IMR-90 (cell line): Measurements from ENCODE around the gene NPAS3. TPM values are rescaled to one million over a fixed set of nuclear protein-coding genes. Genes with fewer than 3 reads are reported as not detected.

ENCODE experiments used
- ATAC-seq: fragments of 200-7000 bp; cut with Tn5 transposase; 2 replicates; pipeline ENCODE4 v1.9.1; 2020; ENCODE audit warnings: low read depth, mild to moderate bottlenecking, moderate library complexity
- BruUV-seq: library from RNA; stranded (reverse); fragments of 400-500 nt; replicated peaks from 2 replicates; lab custom pipeline; 2021; lab: Mats Ljungman, UMichigan
- CTCF ChIA-PET: fragments of 300-600 bp; formaldehyde crosslinking; extraction: SDS; loops from one replicate; lab custom pipeline; 2021; ENCODE audit warnings: antibody characterized with exemption; lab: Yijun Ruan, JAX
- POLR2A ChIA-PET: fragments of 300-600 bp; sonication (Branson Sonifier 250); formaldehyde crosslinking; loops from one replicate; lab custom pipeline; 2022; ENCODE audit warnings: antibody characterized with exemption; ENCODE audit not compliant: unreplicated experiment; lab: Charles Lee
- DNase-seq: peaks from one replicate; pipeline ENCODE4 v3.0.0; 2013
- H2AFZ ChIP-seq: replicated peaks from 2 replicates; pipeline ENCODE3; 2013; ENCODE audit warnings: low read length, mild to moderate bottlenecking; ENCODE audit not compliant: poor library complexity
- H2AK5ac ChIP-seq: 2 replicates; pipeline ENCODE4 v1.6.1; 2013; ENCODE audit warnings: low read depth, low read length, inconsistent platforms
- H2AK9ac ChIP-seq: replicated peaks from 2 replicates; pipeline ENCODE3; 2013; ENCODE audit warnings: mild to moderate bottlenecking, low read depth, low read length, moderate library complexity; ENCODE audit not compliant: poor library complexity
- H2BK120ac ChIP-seq: 2 replicates; pipeline ENCODE4 v1.6.1; 2013; ENCODE audit warnings: low read depth, low read length, inconsistent platforms
- H2BK15ac ChIP-seq: 3 replicates; pipeline ENCODE4 v1.6.1; 2013; ENCODE audit warnings: low read depth, low read length, inconsistent platforms
- H2BK20ac ChIP-seq: 2 replicates; pipeline ENCODE4 v1.6.1; 2013; ENCODE audit warnings: low read depth, mild to moderate bottlenecking, inconsistent platforms, low read length, moderate library complexity
- H2BK5ac ChIP-seq: 2 replicates; pipeline ENCODE4 v1.6.1; 2013; ENCODE audit warnings: mild to moderate bottlenecking, low read depth, low read length, inconsistent platforms; ENCODE audit not compliant: poor library complexity, severe bottlenecking
- H3K14ac ChIP-seq: replicated peaks from 2 replicates; pipeline ENCODE4 v1.6.1; 2013; ENCODE audit warnings: low read depth, low read length, inconsistent platforms
- H3K18ac ChIP-seq: 2 replicates; pipeline ENCODE4 v1.6.1; 2013; ENCODE audit warnings: low read depth, low read length, control low read depth
- H3K23ac ChIP-seq: 2 replicates; pipeline ENCODE4 v1.6.1; 2013; ENCODE audit warnings: low read depth, low read length, inconsistent platforms
- H3K27ac ChIP-seq: 2 replicates; pipeline ENCODE4 v1.5.1; 2013; ENCODE audit warnings: mild to moderate bottlenecking, control low read depth, low read length; ENCODE audit not compliant: insufficient read depth
- H3K27me3 ChIP-seq: 2 replicates; pipeline ENCODE4 v1.6.1; 2013; ENCODE audit warnings: low read length; ENCODE audit not compliant: control insufficient read depth, insufficient read depth
- H3K36me3 ChIP-seq: 2 replicates; pipeline ENCODE4 v1.6.1; 2013; ENCODE audit warnings: low read length, mixed read lengths; ENCODE audit not compliant: control insufficient read depth, insufficient read depth
- H3K4ac ChIP-seq: 2 replicates; pipeline ENCODE4 v1.6.1; 2013; ENCODE audit warnings: low read depth, low read length, inconsistent platforms
- H3K4me1 ChIP-seq: 2 replicates; pipeline ENCODE4 v1.6.1; 2013; ENCODE audit warnings: low read length, mixed read lengths; ENCODE audit not compliant: control insufficient read depth, insufficient read depth
- H3K4me2 ChIP-seq: 2 replicates; pipeline ENCODE4 v1.6.1; 2013; ENCODE audit warnings: low read depth, mild to moderate bottlenecking, control low read depth, low read length, moderate library complexity
- H3K4me3 ChIP-seq: 2 replicates; pipeline ENCODE4 v1.5.1; 2013; ENCODE audit warnings: low read depth, mild to moderate bottlenecking, control low read depth, low read length, moderate library complexity; ENCODE audit not compliant: insufficient read depth
- H3K56ac ChIP-seq: 2 replicates; pipeline ENCODE4 v1.6.1; 2013; ENCODE audit warnings: low read length, inconsistent platforms; ENCODE audit not compliant: insufficient read depth; ENCODE audit errors: extremely low read depth
- H3K79me1 ChIP-seq, 2 experiments: 2 replicates each; pipeline ENCODE4 v1.6.1; 2013; ENCODE audit warnings: low read length in 2 of 2, inconsistent platforms in 1 of 2, low read depth in 1 of 2
- H3K9ac ChIP-seq: 2 replicates; pipeline ENCODE4 v1.6.1; 2013; ENCODE audit warnings: low read depth, low read length, control low read depth
- H3K9me1 ChIP-seq: 2 replicates; pipeline ENCODE4 v1.6.1; 2013; ENCODE audit warnings: low read length, inconsistent platforms; ENCODE audit not compliant: insufficient read depth
- H3K9me3 ChIP-seq: 2 replicates; pipeline ENCODE4 v1.6.1; 2013; ENCODE audit warnings: low read length; ENCODE audit not compliant: control insufficient read depth, insufficient read depth
- H4K20me1 ChIP-seq: 2 replicates; pipeline ENCODE4 v1.6.1; 2013; ENCODE audit warnings: low read length, inconsistent platforms; ENCODE audit not compliant: insufficient read depth
- H4K5ac ChIP-seq: 2 replicates; pipeline ENCODE4 v1.6.1; 2013; ENCODE audit warnings: mild to moderate bottlenecking, low read depth, low read length, control low read depth
- H4K8ac ChIP-seq, 2 experiments: 2 replicates each; pipeline ENCODE4 v1.6.1; 2013; ENCODE audit warnings: low read depth in 2 of 2, low read length in 2 of 2, control low read depth in 1 of 2, inconsistent platforms in 1 of 2
- H4K91ac ChIP-seq: 2 replicates; pipeline ENCODE4 v1.6.1; 2013; ENCODE audit warnings: low read depth, low read length, inconsistent platforms; ENCODE audit not compliant: insufficient read depth
- BHLHE40 ChIP-seq: fragments of 150-350 bp; IDR thresholded peaks from 2 replicates; pipeline ENCODE4 v1.6.1; 2016; ENCODE audit warnings: mild to moderate bottlenecking, low read depth, low read length
- CEBPB ChIP-seq: IDR thresholded peaks from 2 replicates; pipeline ENCODE4 v1.6.1; 2012; ENCODE audit warnings: low read depth, low read length, improper control_type of control experiment
- CHD1 ChIP-seq: IDR thresholded peaks from 2 replicates; pipeline ENCODE4 v1.6.1; 2012; ENCODE audit warnings: low read depth, low read length, improper control_type of control experiment
- CTCF ChIP-seq: conservative IDR thresholded peaks from 2 replicates; pipeline ENCODE4 v1.5.1; 2012; ENCODE audit warnings: mild to moderate bottlenecking, low read depth, low read length, improper control_type of control experiment
- ELK1 ChIP-seq: fragments of 150-350 bp; IDR thresholded peaks from 2 replicates; pipeline ENCODE4 v1.6.1; 2016; ENCODE audit warnings: low read depth, mild to moderate bottlenecking, low read length, moderate library complexity, borderline replicate concordance
- MAFK ChIP-seq: IDR thresholded peaks from 2 replicates; pipeline ENCODE4 v1.6.1; 2012; ENCODE audit warnings: low read depth, low read length, improper control_type of control experiment
- MAZ ChIP-seq: IDR thresholded peaks from 2 replicates; pipeline ENCODE4 v1.6.1; 2012; ENCODE audit warnings: low read depth, mild to moderate bottlenecking, low read length, improper control_type of control experiment, moderate library complexity, borderline replicate concordance
- MXI1 ChIP-seq: IDR thresholded peaks from 2 replicates; pipeline ENCODE4 v1.6.1; 2012; ENCODE audit warnings: low read depth, mild to moderate bottlenecking, low read length, moderate library complexity, borderline replicate concordance
- NFE2L2 ChIP-seq: fragments of 150-350 bp; IDR thresholded peaks from 2 replicates; pipeline ENCODE4 v1.6.1; 2016; ENCODE audit warnings: low read depth, mild to moderate bottlenecking, low read length
- POLR2A ChIP-seq: IDR thresholded peaks from 2 replicates; pipeline ENCODE4 v1.6.1; 2012; ENCODE audit warnings: mild to moderate bottlenecking, low read depth, low read length
- RCOR1 ChIP-seq: IDR thresholded peaks from 2 replicates; pipeline ENCODE4 v1.6.1; 2012; ENCODE audit warnings: mild to moderate bottlenecking, low read length, improper control_type of control experiment; ENCODE audit not compliant: insufficient replicate concordance
- SMC3 ChIP-seq: fragments of 150-350 bp; IDR thresholded peaks from 2 replicates; pipeline ENCODE4 v1.6.1; 2016; ENCODE audit warnings: low read depth, mild to moderate bottlenecking, antibody characterized with exemption, low read length, moderate library complexity
- USF2 ChIP-seq: fragments of 150-350 bp; IDR thresholded peaks from 2 replicates; pipeline ENCODE4 v1.6.1; 2017; ENCODE audit warnings: mild to moderate bottlenecking, antibody characterized with exemption, low read length, low read depth
- WGBS, 2 experiments: methylation state at CpG; one replicate each; pipeline versions ENCODE4 v1.1.5 to v1.1.7; 2013; ENCODE audit warnings: missing lambda C conversion rate in 2 of 2; ENCODE audit not compliant: insufficient read length in 1 of 2; ENCODE audit errors: extremely low coverage in 2 of 2; 5-methylcytosine and 5-hydroxymethylcytosine counted together
- dilution Hi-C: fragments of 300-500 bp; cut with HindIII; formaldehyde crosslinking; loops from one replicate; pipeline ENCODE4 v1.14.3; 2018; ENCODE audit warnings: low sequenced_read_pairs; ENCODE audit not compliant: unreplicated experiment
- in situ Hi-C: fragments of 300-500 bp; cut with MboI; formaldehyde crosslinking; loops from 3 replicates; pipeline ENCODE4 v1.14.3; 2019; ENCODE audit warnings: low sequenced_read_pairs, inconsistent platforms, mixed read lengths
- intact Hi-C: fragments of 100-400 bp; cut with micrococcal nuclease; formaldehyde crosslinking; loops from 2 replicates; pipeline ENCODE4 v1.10.0; 2022
- polyA plus RNA-seq, 3 experiments: library from polyadenylated mRNA; depleted of rRNA; stranded (reverse); fragments of >200 nt; gene quantifications; 2 replicates each; pipeline ENCODE4 v1.2.3, GENCODE V29; 2012; ENCODE audit warnings: low replicate concordance in 1 of 3
- total RNA-seq: library from RNA; depleted of rRNA; stranded (reverse); fragments of >200 nt; gene quantifications from 2 replicates; pipeline ENCODE4 v1.2.3, GENCODE V29; 2012

NPAS3 gene
- total and polyA plus RNA-seq, 2 of the 4 experiments (the other 2 are of a cell fraction) = not detected

- Histone ChIP-seq H3K14ac (no peak overlapping the region), H2BK120ac (no peak overlapping the region), H3K23ac (no peak overlapping the region), H3K56ac (no peak overlapping the region), H3K4ac (no peak overlapping the region), H3K9ac (no peak overlapping the region), H3K9me1 (no peaks in the 10 kb centered on the region), H3K18ac (no peak overlapping the region), H3K27me3 (no peaks in the 10 kb centered on the region), H3K79me1 (no peaks in the 10 kb centered on the region), H4K8ac (no peak overlapping the region), H3K4me1 (no peaks in the 10 kb centered on the region), H2AK9ac (no peak overlapping the region), H3K4me3 (no peak overlapping the region), H4K20me1 (no peaks in the 10 kb centered on the region), H3K27ac (no peak overlapping the region), H2BK15ac (no peak overlapping the region), H3K4me2 (no peak overlapping the region), H2AFZ (no peak overlapping the region), H2BK5ac (no peak overlapping the region), H3K36me3 (no peaks in the 10 kb centered on the region), H2AK5ac (no peak overlapping the region), H2BK20ac (no peak overlapping the region), H4K5ac (no peak overlapping the region), H3K9me3 (no peaks in the 10 kb centered on the region), H4K91ac (no peak overlapping the region)
- DNase-seq (no peak), ATAC-seq (no peak)
- dilution Hi-C loops (no loop called here), in situ Hi-C loops (no loop called here), intact Hi-C loops (no loop called here)
- POLR2A ChIA-PET = no interaction called here
- TF ChIP-seq USF2 = no peak
- TF ChIP-seq SMC3 = no peak
- TF ChIP-seq CEBPB = no peak
- no peak for TF ChIP-seq CTCF
- TF ChIP-seq RCOR1 = no peak
- TF ChIP-seq MAZ = no peak
- TF ChIP-seq MAFK = no peak
- TF ChIP-seq MXI1 = no peak
- no peak for TF ChIP-seq CHD1
- TF ChIP-seq BHLHE40 = no peak
- no peak for TF ChIP-seq ELK1
- no peak for TF ChIP-seq POLR2A
- no peak for TF ChIP-seq NFE2L2
- no CpG with 5 or more reads among the region's 8 CpGs for WGBS, 2 experiments
- CTCF ChIA-PET = no interaction called here
- no TSS peak for BruUV-seq
Measured at GRCh38 chr14:32985866-32986265, 47.2 kb downstream of the NPAS3 start.
